HG03039 (cell line): ENCODE results near the gene ADAMTSL3.
A peak's percentile ranks its signal among the peaks of the same experiment; 100 is the strongest.
"Not testable (repeated sequence)": the region's sequence is repeated elsewhere in the genome, so short reads cannot be mapped to it uniquely, and the experiment has no call there.

Experiments used
- ATAC-seq: cut with Tn5 transposase; IDR thresholded peaks from one replicate; pipeline ENCODE4 v1.9.1; 2021; ENCODE audit warnings: mild to moderate bottlenecking, moderate library complexity; ENCODE audit not compliant: unreplicated experiment

The ADAMTSL3 gene

GRCh38 chr15:84078038-84078437, 424.1 kb downstream of the ADAMTSL3 start:
- ATAC-seq, result not testable (repeated sequence)

- ATAC-seq, result not testable (repeated sequence)
Measured at GRCh38 chr15:84079325-84079884, 425.5 kb downstream of the ADAMTSL3 start.

- peak; percentile 84 for ATAC-seq
Measured at GRCh38 chr15:84079885-84080777, 426.2 kb downstream of the ADAMTSL3 start.

- not testable (repeated sequence) for ATAC-seq
Measured at GRCh38 chr15:84080778-84081084, 426.8 kb downstream of the ADAMTSL3 start.

GRCh38 chr15:84081391-84082168, 427.7 kb downstream of the ADAMTSL3 start:
- no peak for ATAC-seq

GRCh38 chr15:84082739-84083138, 428.8 kb downstream of the ADAMTSL3 start:
- no peak for ATAC-seq

GRCh38 chr15:84086071-84086470, 432.1 kb downstream of the ADAMTSL3 start:
- ATAC-seq, result not testable (repeated sequence)
